Sigmoid colon (tissue), 7 donors: Measurements from ENCODE around the gene CDK15. TPM values are rescaled to one million over a fixed set of nuclear protein-coding genes. Genes with fewer than 3 reads are reported as not detected.

Experiments
- DNase-seq: peaks from one replicate; pipeline ENCODE4 v3.0.0-alpha.2; 2019
- H3K27ac ChIP-seq, 4 donors: fragments of 200-600 bp; sonication (generic); one replicate each; pipeline ENCODE4 v1.5.1; 2016 to 2019; ENCODE audit warnings: mild to moderate bottlenecking in 1 of 4
- H3K27me3 ChIP-seq, 3 donors: fragments of 200-600 bp; sonication (generic); one replicate each; pipeline ENCODE4 v1.5.1; 2019; ENCODE audit warnings: mild to moderate bottlenecking in 1 of 3
- H3K36me3 ChIP-seq, 4 donors: fragments of 200-600 bp; sonication (generic); one replicate each; pipeline ENCODE4 v1.5.1; 2016 to 2019
- H3K4me1 ChIP-seq, 4 donors: fragments of 200-600 bp; sonication (generic); one replicate each; pipeline ENCODE4 v1.5.1; 2017 to 2019
- H3K4me3 ChIP-seq, 4 donors: fragments of 200-600 bp; sonication (generic); one replicate each; pipeline ENCODE4 v1.5.1; 2017 to 2019; ENCODE audit warnings: mild to moderate bottlenecking in 2 of 4, moderate library complexity in 1 of 4
- H3K9me3 ChIP-seq, 4 donors: fragments of 200-600 bp in 3 of 4; sonication (generic) in 3 of 4; one replicate each; pipeline versions ENCODE4 v1.5.1 to v1.6.1; 2013 to 2019
- CTCF ChIP-seq, 4 experiments: fragments of 450-650 bp in 3 of 4; fragments of 200-600 bp in 1 of 4; IDR thresholded peaks; one replicate each; pipeline ENCODE4 v1.5.1; 2016 to 2019; ENCODE audit warnings: antibody characterized with exemption in 4 of 4, mild to moderate bottlenecking in 3 of 4, moderate library complexity in 2 of 4
- EP300 ChIP-seq, 4 donors: sonication (generic); formaldehyde crosslinking; IDR thresholded peaks; one replicate each; pipeline ENCODE4 v1.6.1; 2017; ENCODE audit warnings: antibody characterized with exemption in 4 of 4
- POLR2A ChIP-seq, 2 donors: fragments of 450-650 bp; IDR thresholded peaks; one replicate each; pipeline ENCODE4 v1.6.1; 2016; ENCODE audit warnings: antibody characterized with exemption in 2 of 2, mild to moderate bottlenecking in 2 of 2, moderate library complexity in 2 of 2
- POLR2AphosphoS5 ChIP-seq, 4 donors: sonication (generic); formaldehyde crosslinking; IDR thresholded peaks; one replicate each; pipeline ENCODE4 v1.6.1; 2017; ENCODE audit warnings: antibody characterized with exemption in 4 of 4
- WGBS, 2 donors: extraction: QIAGEN DNeasy Blood & Tissue Kit; methylation state at CpG; one replicate each; pipeline ENCODE4 v1.1.7; 2013; 5-methylcytosine and 5-hydroxymethylcytosine counted together
- intact Hi-C: fragments of 100-400 bp; cut with DNase I; formaldehyde crosslinking; loops from one replicate; pipeline ENCODE4 v1.15.1; 2023
- polyA plus RNA-seq, 3 donors: library from polyadenylated mRNA; stranded (reverse); fragments of 200-250 nt; gene quantifications; one replicate each; pipeline ENCODE4 v1.2.3, GENCODE V29; 2013
- total RNA-seq, 4 donors: library from RNA; depleted of rRNA; stranded (reverse); fragments of >200 nt; gene quantifications; one replicate each; pipeline ENCODE4 v1.1.0, GENCODE V29; 2016
- donor health status: healthy with polysubstance abuse.
- donor health status: Bipolar disorder and iron deficiency.
- donor health status: healthy.

CDK15 gene
- total and polyA plus RNA-seq, 7 donors: 0.12 to 0.81 (median 0.55) TPM; not detected in 1

- DNase-seq: no peak
- WGBS, 2 donors: 87 to 92% methylated on average over 9 of the region's 9 CpGs
- Histone ChIP-seq H3K27me3 (no peaks in the 10 kb centered on the region), H3K4me3 (no peak overlapping the region), H3K4me1 (no peaks in the 10 kb centered on the region), H3K27ac (no peak overlapping the region), H3K9me3 (no peaks in the 10 kb centered on the region), H3K36me3 (no peaks in the 10 kb centered on the region)
- TF ChIP-seq EP300 (IDR thresholded peaks at IDR 0.05): no peak
- TF ChIP-seq POLR2A (IDR thresholded peaks at IDR 0.05): no peak
- TF ChIP-seq POLR2AphosphoS5 (IDR thresholded peaks at IDR 0.05): no peak
- TF ChIP-seq CTCF (IDR thresholded peaks at IDR 0.05): no peak
- intact Hi-C loops: no loop called here
Measured at GRCh38 chr2:201833781-201834180, 27.4 kb downstream of the CDK15 start.

- Histone ChIP-seq H3K27ac (no peak overlapping the region), H3K36me3 (no peaks in the 10 kb centered on the region), H3K27me3 (no peaks in the 10 kb centered on the region), H3K4me1 (no peaks in the 10 kb centered on the region), H3K4me3 (no peak overlapping the region), H3K9me3 (no peaks in the 10 kb centered on the region)
- DNase-seq: no peak
- intact Hi-C loops: no loop called here
- no peak for TF ChIP-seq CTCF (IDR thresholded peaks at IDR 0.05)
- no peak for TF ChIP-seq POLR2A (IDR thresholded peaks at IDR 0.05)
- 93 to 96% methylated on average over 3 of the region's 3 CpGs for WGBS, 2 donors
Measured at GRCh38 chr2:201835066-201835465, 28.7 kb downstream of the CDK15 start.

- Histone ChIP-seq H3K27me3 (no peaks in the 10 kb centered on the region), H3K4me3 (no peak overlapping the region), H3K9me3 (no peaks in the 10 kb centered on the region), H3K4me1 (no peaks in the 10 kb centered on the region), H3K27ac (no peak overlapping the region), H3K36me3 (no peaks in the 10 kb centered on the region)
- intact Hi-C loops: no loop called here
- WGBS, 2 donors: 41 to 60% methylated on average over 2 of the region's 2 CpGs
- TF ChIP-seq POLR2A (IDR thresholded peaks at IDR 0.05) (no peak), EP300 (IDR thresholded peaks at IDR 0.05) (no peak), POLR2AphosphoS5 (IDR thresholded peaks at IDR 0.05) (no peak), CTCF (IDR thresholded peaks at IDR 0.05) (no peak)
- no peak for DNase-seq
Measured at GRCh38 chr2:201837391-201837790, 31.1 kb downstream of the CDK15 start.

GRCh38 chr2:201837824-201838431, 31.6 kb downstream of the CDK15 start:
- no peak for DNase-seq
- Histone ChIP-seq H3K36me3 (no peaks in the 10 kb centered on the region), H3K27ac (no peak overlapping the region), H3K4me1 (no peaks in the 10 kb centered on the region), H3K27me3 (no peaks in the 10 kb centered on the region), H3K9me3 (no peaks in the 10 kb centered on the region), H3K4me3 (no peak overlapping the region)
- whole genome bisulfite sequencing, 2 donors: 63 to 69% methylated on average over 4 of the region's 4 CpGs
- no peak for TF ChIP-seq POLR2A (IDR thresholded peaks at IDR 0.05)
- intact Hi-C loops: no loop called here

- Histone ChIP-seq H3K9me3 (no peaks in the 10 kb centered on the region), H3K4me3 (no peak overlapping the region), H3K27ac (no peak overlapping the region), H3K27me3 (no peaks in the 10 kb centered on the region), H3K4me1 (no peaks in the 10 kb centered on the region), H3K36me3 (no peaks in the 10 kb centered on the region)
- DNase-seq: no peak
- TF ChIP-seq EP300 (IDR thresholded peaks at IDR 0.05) (no peak), POLR2AphosphoS5 (IDR thresholded peaks at IDR 0.05) (no peak), POLR2A (IDR thresholded peaks at IDR 0.05) (no peak), CTCF (IDR thresholded peaks at IDR 0.05) (no peak)
- intact Hi-C loops: no loop called here
- WGBS, 2 donors: 95 to 96% methylated on average over 4 of the region's 4 CpGs
Measured at GRCh38 chr2:201839727-201840126, 33.4 kb downstream of the CDK15 start.
